ENCODE measurements around the gene TNNC2. TPM values are rescaled to one million over a fixed set of nuclear protein-coding genes. Genes with fewer than 3 reads are reported as not detected.

Gene TNNC2
- total and polyA plus RNA-seq, 2 of the 13 experiments (the other 11 are each of a cell fraction or from before 2014, with no cell fraction given), result 1.8 to 4.7 TPM

- TF ChIP-seq ARID5B (CRISPR knock-in tag; IDR thresholded peaks at IDR 0.05), result no peak
- TF ChIP-seq NFE2L1 (CRISPR knock-in tag; IDR thresholded peaks at IDR 0.05; ENCODE audit: borderline replicate concordance), result peak; percentile 81; the same call in 1 of the 2 replicates
- TF ChIP-seq EEA1 (CRISPR knock-in tag; IDR thresholded peaks at IDR 0.05; ENCODE audit: borderline replicate concordance), result peak; percentile 14; the same call in 1 of the 2 replicates
- TF ChIP-seq ZNF776 (CRISPR knock-in tag; IDR thresholded peaks at IDR 0.05), result peak; percentile 84; the same call in 1 of the 2 replicates
- TF ChIP-seq ZBTB25 (CRISPR knock-in tag; IDR thresholded peaks at IDR 0.05), result no peak
- peak; percentile 96 for TF ChIP-seq HOXA9 (CRISPR knock-in tag; IDR thresholded peaks at IDR 0.05; ENCODE audit: borderline replicate concordance)
- no peak for TF ChIP-seq ZNF878 (CRISPR knock-in tag; IDR thresholded peaks at IDR 0.05)
- TF ChIP-seq RCOR2 (CRISPR knock-in tag; IDR thresholded peaks at IDR 0.05), result peak; percentile 46
- no peak for TF ChIP-seq PLRG1 (conservative IDR thresholded peaks at IDR 0.05)
- 0 out of 2 replicates have a peak, but pooled peaks have one; percentile 13 for TF ChIP-seq HIC2 (CRISPR knock-in tag; IDR thresholded peaks at IDR 0.05; ENCODE audit: low read depth)
- 0 out of 2 replicates have a peak, but pooled peaks have one; percentile 32 for TF ChIP-seq ZNF703 (CRISPR knock-in tag; IDR thresholded peaks at IDR 0.05; ENCODE audit: borderline replicate concordance)
- TF ChIP-seq PRDM15 (CRISPR knock-in tag; IDR thresholded peaks at IDR 0.05), result no peak
- TF ChIP-seq ASH2L (IDR thresholded peaks at IDR 0.05; ENCODE audit: insufficient read length, low read depth, low read length), result peak; percentile 65
- TF ChIP-seq FUBP1 (CRISPR knock-in tag; IDR thresholded peaks at IDR 0.05; ENCODE audit: borderline replicate concordance), result no peak
These were observed 7.0 kb upstream of the TNNC2 start (continued) for GRCh38 chr20:45833883-45834796.
